Skeletal muscle satellite cell (primary cell): ENCODE data around the gene GSK3A.

Experiments used
- H3K27me3 ChIP-seq: 2 replicates; pipeline ENCODE4 v1.7.0; 2013; ENCODE audit warnings: low read length; ENCODE audit not compliant: control insufficient read depth, insufficient read depth
- H3K36me3 ChIP-seq: 2 replicates; pipeline ENCODE4 v1.7.0; 2013; ENCODE audit warnings: mild to moderate bottlenecking, control low read depth, low read length; ENCODE audit not compliant: insufficient read depth
- H3K4me1 ChIP-seq: 2 replicates; pipeline ENCODE4 v1.7.0; 2013; ENCODE audit warnings: low read length; ENCODE audit not compliant: control insufficient read depth, insufficient read depth
- H3K4me2 ChIP-seq: 2 replicates; pipeline ENCODE4 v1.7.0; 2013; ENCODE audit warnings: mild to moderate bottlenecking, low read length
- H3K4me3 ChIP-seq: 2 replicates; pipeline ENCODE4 v1.7.0; 2013; ENCODE audit warnings: low read length
- H3K9ac ChIP-seq: 2 replicates; pipeline ENCODE4 v1.7.0; 2013; ENCODE audit warnings: mild to moderate bottlenecking, low read depth, low read length, moderate library complexity
- H3K9me3 ChIP-seq: replicated peaks from 2 replicates; pipeline ENCODE4 v1.7.0; 2013; ENCODE audit warnings: mild to moderate bottlenecking, control low read depth, low read length

The GSK3A gene

GRCh38 chr19:42285988-42286348 lies 43.6 kb upstream of the GSK3A start:
- Histone ChIP-seq H3K4me3 (peak overlapping the region; percentile 87), H3K9ac (peak overlapping the region; percentile 22), H3K36me3 (peaks cover 42% of the 10 kb centered on the region), H3K4me1 (peaks cover 41% of the 10 kb centered on the region), H3K4me2 (peak overlapping the region; percentile 98), H3K27me3 (no peaks in the 10 kb centered on the region), H3K9me3 (no peaks in the 10 kb centered on the region)

DNA sequence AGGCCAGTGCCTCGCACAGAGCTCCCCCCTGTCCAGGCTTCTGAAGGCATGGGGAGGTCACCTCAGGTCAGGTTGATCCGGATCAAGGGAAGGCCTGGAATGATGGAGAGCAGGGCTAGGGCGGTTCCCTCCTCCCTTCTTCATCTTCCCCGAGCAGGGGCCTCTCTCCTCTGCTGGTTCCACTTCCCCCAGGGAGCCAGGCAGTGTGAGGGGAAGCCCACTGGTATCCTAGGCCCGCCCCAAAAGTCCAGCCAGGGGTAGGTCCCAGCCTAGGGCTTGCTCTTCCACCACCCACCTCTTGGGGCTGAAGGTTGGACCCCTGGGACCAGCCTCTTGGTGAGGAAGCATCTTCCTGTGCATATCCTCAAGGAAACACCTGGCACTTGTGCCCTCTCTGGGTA lies 43.1 kb upstream of the GSK3A start:
- peaks cover 41% of the 10 kb centered on the region for H3K4me1 ChIP-seq
- peak overlapping the region; percentile 22 for H3K9ac ChIP-seq
- H3K27me3 ChIP-seq = no peaks in the 10 kb centered on the region
- peak overlapping the region; percentile 87 for H3K4me3 ChIP-seq
- H3K4me2 ChIP-seq = peak overlapping the region; percentile 98
- peaks cover 38% of the 10 kb centered on the region for H3K36me3 ChIP-seq
- H3K9me3 ChIP-seq = no peaks in the 10 kb centered on the region

GRCh38 chr19:42284591-42285341 lies 42.4 kb upstream of the GSK3A start:
- peak overlapping the region; percentile 75 for H3K9ac ChIP-seq
- peaks cover 30% of the 10 kb centered on the region for H3K36me3 ChIP-seq
- H3K4me3 ChIP-seq = peak overlapping the region; percentile 87
- H3K4me1 ChIP-seq = peaks cover 41% of the 10 kb centered on the region
- H3K4me2 ChIP-seq = peak overlapping the region; percentile 98
- H3K27me3 ChIP-seq = no peaks in the 10 kb centered on the region
- H3K9me3 ChIP-seq = no peaks in the 10 kb centered on the region

DNA sequence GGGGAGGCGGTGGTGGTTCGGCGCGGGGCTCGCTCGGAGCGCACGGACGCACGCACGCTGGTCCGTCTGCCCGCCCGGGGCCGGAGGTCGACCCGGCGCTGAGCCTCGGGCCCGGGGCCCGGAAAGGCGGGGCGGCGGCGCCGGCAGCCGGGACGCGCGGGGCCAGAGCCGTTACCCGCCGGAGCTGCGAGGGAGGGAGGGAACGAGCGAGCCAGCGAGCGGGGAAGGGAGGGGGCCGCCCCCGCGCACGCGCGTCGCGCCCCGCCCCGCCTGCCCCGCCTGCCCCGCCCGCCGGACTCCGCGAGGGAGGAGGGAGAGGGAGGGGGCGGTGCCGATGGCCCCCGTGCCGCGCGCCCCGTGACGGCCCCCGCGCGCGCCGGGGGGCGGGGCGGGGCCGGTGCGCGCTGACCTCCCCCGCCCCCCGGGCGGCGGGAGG lies 41.7 kb upstream of the GSK3A start:
- Histone ChIP-seq H3K4me3 (peak overlapping the region; percentile 87), H3K36me3 (peaks cover 24% of the 10 kb centered on the region), H3K9ac (peak overlapping the region; percentile 79), H3K27me3 (no peaks in the 10 kb centered on the region), H3K4me2 (peak overlapping the region; percentile 98), H3K9me3 (no peaks in the 10 kb centered on the region), H3K4me1 (peaks cover 48% of the 10 kb centered on the region)

DNA sequence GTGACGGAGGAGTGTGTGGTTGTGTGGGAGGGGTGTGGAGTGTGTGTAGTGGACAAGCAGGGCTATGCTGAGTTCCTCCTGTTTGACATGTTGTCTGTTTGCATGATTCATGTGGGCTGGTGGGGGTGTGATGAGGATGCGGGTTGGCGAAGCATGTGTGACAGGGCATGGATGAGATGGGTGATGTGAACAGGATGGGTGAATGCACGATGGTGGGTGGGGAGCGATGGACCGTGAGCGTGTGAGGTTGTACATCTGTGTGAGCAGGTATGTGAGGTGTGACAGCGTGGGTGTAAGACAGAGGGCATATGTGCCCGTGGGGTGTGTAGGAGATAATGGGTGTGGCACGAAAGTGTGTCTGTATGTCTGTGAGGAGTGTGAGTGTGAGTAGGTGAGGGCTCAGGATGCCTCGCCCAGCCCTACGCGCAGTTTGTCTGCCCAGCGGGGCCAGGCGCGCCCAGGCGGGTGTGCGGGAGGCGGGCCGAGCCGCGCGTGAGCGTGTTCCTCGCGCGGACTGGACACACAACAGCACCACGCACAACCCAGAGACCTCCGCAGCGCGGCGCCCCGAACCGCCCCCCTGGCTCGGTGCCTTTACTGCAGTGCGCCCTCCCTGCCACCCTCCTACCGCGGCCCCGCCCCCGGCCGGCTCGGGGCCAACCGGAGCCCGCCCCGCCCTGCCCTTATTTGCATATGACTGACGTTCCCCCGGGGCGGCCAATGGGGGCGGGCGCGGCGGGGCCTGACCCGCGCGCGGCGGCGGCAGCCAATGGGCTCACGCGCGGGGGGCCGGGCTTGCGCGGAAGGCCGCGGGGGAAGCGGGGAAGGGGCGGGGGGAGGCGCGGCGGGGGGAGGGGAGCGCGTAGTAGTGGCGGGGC lies 41.0 kb upstream of the GSK3A start:
- Histone ChIP-seq H3K36me3 (peaks cover 17% of the 10 kb centered on the region), H3K4me1 (peaks cover 54% of the 10 kb centered on the region), H3K4me3 (peak overlapping the region; percentile 87), H3K9ac (peak overlapping the region; percentile 79), H3K27me3 (no peaks in the 10 kb centered on the region), H3K9me3 (no peaks in the 10 kb centered on the region), H3K4me2 (peak overlapping the region; percentile 98)

DNA sequence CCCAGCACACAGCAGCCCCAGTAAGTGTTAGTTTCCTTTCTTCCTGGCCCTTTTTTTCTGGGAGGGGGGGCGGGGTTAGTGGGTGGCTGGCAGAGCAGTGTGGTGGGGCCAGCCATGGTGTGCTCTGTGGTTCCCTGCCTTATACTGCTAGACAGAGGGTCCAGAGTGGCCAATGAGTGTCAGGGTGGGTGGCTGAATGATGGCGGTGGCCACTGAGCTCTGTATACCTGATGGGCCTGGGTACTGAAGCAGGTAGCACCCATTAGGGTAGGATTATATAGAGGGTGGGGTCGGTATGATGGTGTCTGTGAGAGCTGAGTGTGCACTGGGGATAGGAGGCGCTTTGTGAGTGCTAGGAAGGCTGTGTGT lies 40.4 kb upstream of the GSK3A start:
- Histone ChIP-seq H3K9me3 (no peaks in the 10 kb centered on the region), H3K4me2 (peak overlapping the region; percentile 98), H3K9ac (no peak overlapping the region), H3K4me3 (peak overlapping the region; percentile 68), H3K27me3 (no peaks in the 10 kb centered on the region), H3K36me3 (peaks cover 12% of the 10 kb centered on the region), H3K4me1 (peaks cover 61% of the 10 kb centered on the region)

DNA sequence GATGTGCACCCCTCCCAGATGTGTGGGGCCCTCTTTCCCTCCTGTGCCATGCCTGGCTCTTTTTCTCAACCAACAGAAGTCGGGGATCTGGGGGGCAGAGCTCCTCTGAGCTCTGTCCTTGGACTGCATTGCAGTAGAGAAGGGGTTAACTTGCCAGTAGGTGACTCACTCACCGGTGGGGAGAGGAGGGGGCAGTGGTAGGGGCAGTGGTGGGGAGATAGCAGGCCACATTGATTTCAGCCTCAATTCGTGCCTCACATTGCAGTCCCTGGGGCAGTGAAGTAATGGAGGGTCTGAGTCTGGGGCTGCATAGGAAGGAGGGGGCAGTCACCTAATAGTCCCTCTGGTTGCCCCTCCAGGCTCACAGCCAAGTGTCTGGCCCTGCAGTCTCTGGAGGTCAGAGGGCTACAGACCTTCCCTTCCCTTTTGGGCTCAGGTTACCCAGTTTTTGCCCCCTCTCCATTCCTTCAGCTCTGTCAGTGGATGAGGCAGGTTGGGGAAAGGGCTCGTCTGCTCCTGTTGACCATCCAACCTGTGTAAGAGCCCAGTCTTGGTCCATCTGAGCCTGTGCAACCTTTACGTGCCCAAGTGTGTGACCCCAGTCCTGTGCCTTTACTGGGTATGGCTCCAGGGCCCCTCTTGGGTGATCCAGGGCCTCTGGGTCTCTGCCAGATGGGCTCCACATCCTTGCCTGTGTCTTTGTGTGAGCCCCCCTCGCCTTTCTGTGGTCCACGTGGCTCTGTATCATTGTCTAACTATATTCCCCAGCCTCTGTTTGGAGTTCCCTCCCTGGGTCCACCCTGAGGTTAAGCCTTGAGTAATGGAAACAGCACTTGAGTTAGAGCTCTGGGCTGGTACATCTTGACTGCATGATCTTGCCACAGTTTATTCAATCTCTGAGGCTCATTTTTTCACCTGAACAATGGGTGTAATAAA lies 39.7 kb upstream of the GSK3A start:
- peaks cover 5% of the 10 kb centered on the region for H3K36me3 ChIP-seq
- no peaks in the 10 kb centered on the region for H3K9me3 ChIP-seq
- no peaks in the 10 kb centered on the region for H3K27me3 ChIP-seq
- peak overlapping the region; percentile 98 for H3K4me2 ChIP-seq
- peak overlapping the region; percentile 89 for H3K4me3 ChIP-seq
- H3K4me1 ChIP-seq = peaks cover 68% of the 10 kb centered on the region
- H3K9ac ChIP-seq = peak overlapping the region; percentile 77

GRCh38 chr19:42281146-42281826 lies 38.9 kb upstream of the GSK3A start:
- Histone ChIP-seq H3K9me3 (no peaks in the 10 kb centered on the region), H3K4me1 (peaks cover 75% of the 10 kb centered on the region), H3K36me3 (peaks cover 6% of the 10 kb centered on the region), H3K4me2 (peak overlapping the region; percentile 98), H3K9ac (peak overlapping the region; percentile 77), H3K27me3 (no peaks in the 10 kb centered on the region), H3K4me3 (peak overlapping the region; percentile 89)

DNA sequence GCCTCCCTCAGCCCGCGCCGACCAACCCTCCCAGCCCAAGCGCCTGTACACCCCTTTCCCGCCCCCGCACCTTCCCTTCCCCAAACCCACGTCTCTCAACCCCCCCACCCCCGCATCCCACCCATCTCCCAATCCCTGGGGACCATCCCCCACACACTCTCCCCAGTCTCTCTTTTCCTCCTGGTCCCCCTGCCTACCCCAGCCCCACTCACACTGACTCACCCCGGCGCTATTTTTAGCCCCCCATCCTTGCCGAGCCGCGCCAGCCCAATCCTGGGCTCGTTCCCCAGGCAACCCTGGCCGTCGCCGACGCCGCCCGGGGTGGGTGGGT lies 38.4 kb upstream of the GSK3A start:
- H3K4me2 ChIP-seq = peak overlapping the region; percentile 98
- no peaks in the 10 kb centered on the region for H3K27me3 ChIP-seq
- H3K9ac ChIP-seq = peak overlapping the region; percentile 77
- peaks cover 74% of the 10 kb centered on the region for H3K4me1 ChIP-seq
- H3K36me3 ChIP-seq = peaks cover 6% of the 10 kb centered on the region
- peak overlapping the region; percentile 89 for H3K4me3 ChIP-seq
- H3K9me3 ChIP-seq = no peaks in the 10 kb centered on the region

DNA sequence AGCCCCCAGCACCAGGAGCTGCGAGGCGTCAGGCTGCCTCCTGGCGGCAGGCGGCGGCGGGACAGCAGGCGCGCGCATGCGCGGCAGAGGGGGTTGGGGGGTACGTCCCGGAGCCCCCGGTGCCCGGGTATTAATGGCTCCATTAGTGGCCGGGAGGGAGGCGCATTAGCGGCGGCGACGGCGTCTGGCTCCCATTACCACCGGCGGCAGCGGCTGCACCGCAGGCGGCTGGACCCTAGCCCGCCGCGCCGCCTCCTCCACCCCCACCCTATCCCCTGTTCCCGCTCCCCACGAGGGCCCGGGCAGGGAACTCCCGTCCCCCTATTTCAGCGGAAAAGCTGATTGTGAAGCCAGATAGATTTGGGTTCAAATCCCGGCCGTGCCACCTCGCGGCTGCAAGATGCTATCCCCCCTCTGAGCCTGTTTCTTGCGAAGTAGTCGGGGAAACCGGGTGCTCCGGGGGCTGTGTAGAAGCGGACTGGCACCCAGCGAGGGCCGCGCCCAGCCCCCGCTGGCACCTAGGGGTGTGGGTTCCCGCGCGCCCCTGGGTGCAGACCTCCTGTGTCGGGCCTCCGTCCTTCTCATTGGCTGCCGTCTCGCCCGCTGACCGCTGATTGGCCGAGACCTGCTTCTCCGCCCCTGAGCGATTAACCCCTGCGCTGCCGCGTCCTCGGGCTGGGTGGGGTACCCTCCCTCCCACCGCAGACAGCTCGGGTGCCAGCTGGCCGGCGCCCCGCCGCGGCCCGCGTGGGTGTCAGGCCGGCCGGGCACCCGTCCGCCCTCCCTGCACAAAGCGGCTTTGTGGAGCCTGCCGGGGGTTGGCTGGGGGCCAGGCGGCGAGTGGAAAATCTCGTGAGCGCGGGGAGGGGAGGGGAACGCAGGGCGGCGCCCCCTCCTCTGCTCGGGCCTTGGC lies 37.8 kb upstream of the GSK3A start:
- no peaks in the 10 kb centered on the region for H3K27me3 ChIP-seq
- H3K36me3 ChIP-seq = peaks cover 9% of the 10 kb centered on the region
- H3K4me1 ChIP-seq = peaks cover 70% of the 10 kb centered on the region
- H3K9me3 ChIP-seq = no peaks in the 10 kb centered on the region
- peak overlapping the region; percentile 98 for H3K4me2 ChIP-seq
- peak overlapping the region; percentile 89 for H3K4me3 ChIP-seq
- peak overlapping the region; percentile 77 for H3K9ac ChIP-seq
